Kidney epithelial cell (primary cell): ENCODE results near the gene TRERF1. TPM values are rescaled to one million over a fixed set of nuclear protein-coding genes. Genes with fewer than 3 reads are reported as not detected.

Experiments used
- DNase-seq: peaks from one replicate; pipeline ENCODE4 v3.0.0-alpha.2; 2010; ENCODE audit warnings: low read depth
- H3K27me3 ChIP-seq: 2 replicates; pipeline ENCODE4 v1.6.0; 2011; ENCODE audit warnings: low read length; ENCODE audit not compliant: control insufficient read depth, insufficient read depth
- H3K36me3 ChIP-seq: 2 replicates; pipeline ENCODE4 v1.5.1; 2011; ENCODE audit warnings: low read length; ENCODE audit not compliant: control insufficient read depth, insufficient read depth
- H3K4me3 ChIP-seq: 2 replicates; pipeline ENCODE4 v1.5.1; 2011; ENCODE audit warnings: low read depth, mild to moderate bottlenecking, control low read depth, low read length
- CTCF ChIP-seq: IDR thresholded peaks from 2 replicates; pipeline ENCODE4 v1.5.1; 2011; ENCODE audit warnings: mild to moderate bottlenecking, moderate library complexity, low read length, control low read depth, inconsistent platforms; ENCODE audit not compliant: insufficient read depth, poor library complexity, severe bottlenecking
- total RNA-seq: library from RNA; depleted of rRNA; stranded (reverse); fragments of >200 nt; gene quantifications from 2 replicates; pipeline ENCODE4 v1.2.3, GENCODE V29; 2015

The TRERF1 gene
- total RNA-seq, 1 donor from 2014 or later = 1.4 TPM

- Histone ChIP-seq H3K36me3 (no peaks in the 10 kb centered on the region), H3K27me3 (no peaks in the 10 kb centered on the region), H3K4me3 (no peak overlapping the region)
- no peak for TF ChIP-seq CTCF
- no peak for DNase-seq
These were observed 158.2 kb downstream of the TRERF1 start for GRCh38 chr6:42293386-42293977.

- peak; percentile 69 for DNase-seq
- Histone ChIP-seq H3K27me3 (no peaks in the 10 kb centered on the region), H3K4me3 (no peak overlapping the region), H3K36me3 (no peaks in the 10 kb centered on the region)
- no peak for TF ChIP-seq CTCF
These were observed 159.6 kb downstream of the TRERF1 start for GRCh38 chr6:42292004-42292740.

DNA sequence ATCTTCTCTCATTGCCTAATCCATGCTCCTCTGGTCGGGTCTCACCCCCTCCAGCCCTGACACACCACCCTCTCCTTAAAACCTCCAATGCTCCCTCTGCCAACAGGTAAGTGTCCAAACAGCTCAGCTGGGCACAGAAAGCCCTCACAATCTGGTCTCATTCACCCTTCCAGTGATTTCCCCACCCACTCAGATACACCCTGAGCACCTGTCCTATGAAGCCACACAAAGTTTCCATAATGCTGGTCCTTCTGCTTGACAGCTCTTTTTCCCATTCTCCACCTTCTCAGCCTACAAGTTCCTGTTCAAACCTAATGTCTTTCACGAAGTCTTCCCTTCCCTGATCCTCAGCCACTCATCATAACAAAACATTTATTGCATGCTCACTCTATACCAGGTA lies 164.0 kb downstream of the TRERF1 start:
- no peaks in the 10 kb centered on the region for H3K27me3 ChIP-seq
- H3K36me3 ChIP-seq = no peaks in the 10 kb centered on the region
- no peak for DNase-seq
- H3K4me3 ChIP-seq = no peak overlapping the region
- no peak for TF ChIP-seq CTCF

DNA sequence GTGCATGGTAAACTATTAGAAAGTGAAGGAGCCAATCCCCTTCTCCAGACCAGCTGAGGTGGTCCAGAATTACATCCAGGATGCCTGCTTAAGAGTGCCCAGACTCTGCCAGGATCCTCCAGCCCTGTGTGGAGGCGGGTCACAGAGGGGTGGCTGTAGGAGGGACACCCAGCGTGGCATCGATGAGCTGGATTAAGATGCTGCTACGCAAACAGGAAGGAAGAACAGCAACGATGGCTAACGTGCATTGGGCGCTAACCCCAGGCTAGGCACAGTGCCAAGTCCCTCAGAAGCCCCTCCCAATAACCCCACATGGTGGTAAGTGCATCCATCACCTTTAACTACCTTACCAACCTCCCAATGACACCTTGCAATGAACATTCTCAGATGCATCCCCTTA lies 170.2 kb downstream of the TRERF1 start:
- no peak for TF ChIP-seq CTCF
- H3K27me3 ChIP-seq = no peaks in the 10 kb centered on the region
- no peak for DNase-seq
- H3K36me3 ChIP-seq = no peaks in the 10 kb centered on the region
- H3K4me3 ChIP-seq = no peak overlapping the region

DNA sequence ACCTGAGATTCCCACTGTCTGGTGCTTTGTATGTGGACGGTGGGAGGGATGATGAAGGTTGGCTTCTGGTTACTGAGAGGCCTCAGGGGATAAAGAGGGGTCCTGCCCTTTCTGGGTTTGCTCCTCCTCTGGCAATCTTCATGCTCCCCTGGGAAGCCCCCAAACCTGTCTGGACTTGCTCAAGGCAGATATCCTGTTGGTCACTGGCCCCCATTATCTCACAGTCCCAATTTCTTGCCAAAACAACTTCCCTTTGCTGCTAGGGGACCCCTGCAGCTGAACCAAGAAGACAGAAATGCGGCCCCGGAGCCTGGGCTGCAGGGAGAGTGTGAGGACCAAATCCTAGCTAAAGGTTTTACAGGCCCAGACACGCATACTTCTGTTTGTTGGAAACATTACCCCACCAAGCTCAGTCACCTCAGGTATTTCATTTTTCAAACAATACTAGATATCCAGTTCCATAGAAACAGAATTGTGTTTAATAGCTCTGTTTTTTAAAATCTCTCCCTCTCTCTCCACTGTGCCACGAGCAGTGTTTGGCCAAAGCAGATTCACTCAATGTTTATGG lies 170.7 kb downstream of the TRERF1 start:
- DNase-seq = no peak
- Histone ChIP-seq H3K4me3 (no peak overlapping the region), H3K27me3 (no peaks in the 10 kb centered on the region)

More for the DNA sequence above, 170.7 kb downstream of the TRERF1 start:
- no peak for TF ChIP-seq CTCF
- peaks cover 2% of the 10 kb centered on the region for H3K36me3 ChIP-seq
